Right kidney (tissue), 1 donor: ENCODE data around the gene ACSS2.
A peak's percentile ranks its signal among the peaks of the same experiment; 100 is the strongest.
"Not testable (repeated sequence)": the region's sequence is repeated elsewhere in the genome, so short reads cannot be mapped to it uniquely, and the experiment has no call there.

Source experiments
- DNase-seq: peaks from one replicate; pipeline ENCODE4 v3.0.0-alpha.2; 2016

The ACSS2 gene

DNA sequence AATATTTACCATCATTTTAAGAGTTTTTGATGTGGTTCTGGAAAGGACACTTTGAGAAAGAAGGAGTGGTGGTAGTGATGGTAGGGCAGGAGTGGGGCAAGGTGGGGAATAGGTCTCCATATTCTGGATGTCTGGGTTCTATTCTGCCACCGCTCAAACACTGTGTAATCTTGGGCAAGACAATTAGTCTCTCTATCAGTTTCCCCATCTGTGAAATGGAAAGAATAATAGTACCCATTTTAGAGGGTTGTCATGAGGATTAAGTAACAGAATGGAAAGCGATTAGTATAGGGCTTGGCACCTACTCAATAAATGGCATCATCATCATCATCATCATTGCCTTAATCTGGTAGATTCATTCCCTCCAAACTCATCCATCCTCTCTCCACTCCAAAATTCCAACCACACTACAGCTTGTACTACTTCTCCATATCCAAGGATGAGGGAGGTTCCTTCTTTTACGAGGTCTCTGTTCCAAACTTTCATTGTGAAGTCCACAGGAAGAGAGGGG, 2.8 kb upstream of the ACSS2 start:
- DNase-seq = peak; percentile 7

DNA sequence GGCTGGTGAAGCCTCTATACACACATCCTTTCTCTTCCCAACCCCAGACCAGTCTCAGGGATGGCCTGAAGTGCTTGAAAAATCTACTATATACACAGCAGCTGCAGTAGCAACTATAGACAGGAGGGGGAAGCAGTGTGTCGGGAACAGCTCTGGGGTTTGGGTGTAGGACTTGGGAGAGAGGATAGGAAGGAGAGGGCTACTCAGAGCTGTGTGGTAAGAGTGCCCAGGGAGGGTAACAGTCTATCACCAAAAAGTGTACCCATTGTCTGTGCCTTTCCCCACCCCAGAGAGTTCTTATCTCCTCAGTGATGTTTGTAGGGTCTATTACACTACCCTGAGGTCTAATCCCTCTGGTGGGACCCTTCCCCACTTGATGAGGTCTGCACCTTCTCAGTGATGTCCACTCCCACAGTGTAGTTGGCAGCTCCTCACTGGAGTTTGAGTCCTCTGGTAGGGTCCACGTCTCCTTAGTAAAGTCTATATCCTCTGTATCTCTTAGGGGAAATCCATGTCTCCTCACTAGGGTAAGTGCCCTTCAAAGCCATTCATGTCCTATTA, 2.2 kb upstream of the ACSS2 start:
- peak; percentile 53 for DNase-seq

DNA sequence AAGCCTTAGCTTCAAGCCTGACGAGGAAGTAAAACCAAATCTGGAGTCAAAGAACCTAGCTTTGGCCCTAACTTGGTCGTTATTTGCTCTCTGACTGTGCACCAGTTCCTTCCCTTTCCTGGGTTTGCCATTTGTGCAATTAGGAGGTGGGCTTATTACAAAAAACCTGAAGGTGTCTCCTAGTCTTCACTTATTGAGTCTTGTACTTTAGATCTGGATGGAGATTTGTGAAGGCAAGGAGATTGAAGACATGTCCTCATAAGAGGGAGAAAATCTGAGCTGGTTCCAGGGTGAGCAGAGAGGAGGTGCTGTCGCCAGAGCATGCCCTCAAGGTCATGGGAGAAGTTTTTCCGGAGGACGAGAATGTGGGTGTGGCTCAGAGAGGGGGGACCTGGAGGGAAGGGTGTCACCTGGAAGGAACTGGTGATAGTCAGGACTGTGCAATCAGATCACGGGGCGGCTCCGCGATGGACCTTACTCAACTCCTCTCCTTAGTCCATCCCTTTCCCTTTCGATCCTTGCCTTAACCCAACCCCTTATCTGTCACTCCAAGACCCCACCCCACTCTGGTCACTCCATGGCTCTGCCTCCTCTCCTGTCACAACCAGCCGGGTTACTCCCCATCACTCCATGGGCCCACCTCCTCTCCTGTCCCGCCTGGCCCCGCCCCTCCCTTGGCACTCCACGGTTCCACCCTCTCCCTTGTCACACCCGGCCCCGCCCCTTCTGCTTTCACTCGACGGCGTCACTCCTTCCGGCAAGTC, 588 bp upstream of the ACSS2 start:
- peak; percentile 79 for DNase-seq

DNA sequence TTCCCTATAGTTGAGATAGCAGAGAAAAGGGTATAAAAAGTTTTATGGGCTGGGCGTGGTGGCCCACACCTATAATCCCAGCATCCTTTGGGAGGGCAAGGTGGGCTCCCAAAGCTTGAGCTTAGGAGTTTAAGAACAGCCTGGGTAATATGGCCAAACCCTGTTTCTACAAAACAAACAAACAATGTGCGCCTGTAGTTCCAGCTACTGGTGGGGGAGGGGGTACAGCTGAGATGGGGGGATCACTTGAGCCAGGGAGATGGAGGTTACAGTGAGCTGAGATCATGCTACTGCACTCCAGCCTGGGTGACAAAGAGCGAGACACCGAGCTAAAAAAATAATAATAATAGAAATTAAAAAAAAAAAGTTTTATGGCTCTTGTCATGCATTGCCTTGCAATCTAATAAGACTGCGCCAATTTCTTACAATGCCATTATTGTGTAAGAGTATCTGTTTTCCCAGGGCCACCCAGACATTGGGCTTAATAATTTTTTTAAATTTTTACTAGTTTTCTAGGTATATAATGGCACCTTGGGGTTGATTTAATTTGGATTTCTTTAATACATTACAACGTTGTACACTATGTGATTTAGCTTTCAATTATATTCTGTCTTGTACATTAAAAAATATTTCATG, 3.9 kb downstream of the ACSS2 start:
- DNase-seq = no peak

DNA sequence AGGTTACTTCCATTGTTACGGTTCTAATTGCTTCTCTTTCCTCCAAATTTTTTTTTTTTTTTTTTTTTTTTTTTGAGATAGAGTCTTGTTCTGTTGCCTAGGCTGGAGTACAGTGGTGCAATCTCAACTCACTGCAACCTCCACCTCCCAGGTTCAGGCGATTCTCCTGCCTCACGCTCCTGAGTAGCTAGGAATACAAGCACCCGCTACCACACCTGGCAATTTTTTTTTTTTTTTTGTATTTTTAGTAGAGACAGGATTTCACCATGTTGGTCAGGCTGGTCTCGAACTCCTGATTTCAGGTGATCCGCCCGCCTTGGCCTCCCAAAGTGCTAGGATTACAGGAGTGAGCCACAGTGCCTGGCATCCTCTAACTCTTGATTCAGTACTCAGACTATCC, 4.6 kb downstream of the ACSS2 start:
- DNase-seq = not testable (repeated sequence)

DNA sequence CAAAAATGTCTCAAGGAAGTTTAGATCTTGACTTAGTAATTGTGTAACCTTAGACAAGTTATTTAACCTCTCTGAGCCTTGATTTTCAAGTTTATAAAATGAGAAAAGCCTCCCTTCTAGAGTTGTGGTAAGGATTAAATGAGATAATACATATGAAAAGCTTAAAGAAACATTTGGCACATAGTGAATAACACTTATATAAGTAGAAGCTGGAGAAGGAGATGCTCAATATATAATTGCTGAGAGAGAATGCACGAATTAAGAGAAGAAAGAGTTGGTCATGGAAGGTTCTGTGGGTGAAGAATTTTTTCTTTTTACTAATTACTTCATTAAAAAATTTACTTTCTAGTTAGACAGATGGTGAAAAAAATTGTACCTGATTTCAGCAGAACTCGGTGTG, 5.3 kb downstream of the ACSS2 start:
- DNase-seq = no peak

DNA sequence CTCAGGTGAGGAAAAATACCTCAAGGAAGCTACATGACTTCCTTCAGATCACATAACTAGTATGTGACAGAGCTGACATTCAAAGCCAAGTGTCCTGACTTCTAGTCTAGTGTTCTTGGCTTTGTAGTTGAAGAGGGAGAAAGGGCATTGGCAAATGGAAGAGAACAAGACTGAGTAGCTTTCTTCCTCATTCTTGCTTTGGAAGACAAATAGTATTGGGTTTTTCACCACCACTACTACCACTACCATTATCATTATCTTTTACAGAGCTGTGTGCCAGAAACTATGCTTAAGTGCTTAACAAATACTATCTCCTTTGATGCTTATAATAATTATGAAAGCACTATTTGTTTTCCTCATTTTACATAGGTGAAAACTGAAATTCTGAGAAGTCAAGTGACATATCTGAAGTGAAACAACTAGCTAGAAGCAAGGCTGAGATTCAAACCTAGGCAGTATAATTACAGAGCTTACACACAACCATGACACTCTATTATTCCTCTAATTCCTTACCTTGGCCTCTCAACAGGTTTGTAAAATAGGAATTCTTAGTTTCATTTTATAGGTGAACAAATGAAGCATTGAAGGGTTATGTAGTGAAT, 6.8 kb downstream of the ACSS2 start:
- DNase-seq = no peak

DNA sequence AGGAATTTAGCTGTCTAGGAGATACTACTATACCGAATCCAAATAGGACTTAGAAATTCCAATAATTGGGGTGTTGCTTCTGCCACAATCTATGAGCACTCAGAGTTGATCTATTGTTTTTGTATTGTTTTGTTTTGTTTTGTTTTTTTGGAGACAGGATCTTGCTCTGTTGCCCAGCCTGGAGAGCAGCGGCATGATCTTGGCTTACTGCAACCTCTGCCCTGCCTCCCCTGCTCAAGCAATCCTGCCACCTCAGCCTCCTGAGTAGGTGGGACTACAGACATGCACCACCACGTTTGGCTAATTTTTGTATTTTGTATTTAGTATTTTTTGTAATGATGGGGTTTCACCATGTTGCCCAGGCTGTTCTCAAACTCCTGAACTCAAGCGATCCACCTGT, 7.4 kb downstream of the ACSS2 start:
- no peak for DNase-seq

DNA sequence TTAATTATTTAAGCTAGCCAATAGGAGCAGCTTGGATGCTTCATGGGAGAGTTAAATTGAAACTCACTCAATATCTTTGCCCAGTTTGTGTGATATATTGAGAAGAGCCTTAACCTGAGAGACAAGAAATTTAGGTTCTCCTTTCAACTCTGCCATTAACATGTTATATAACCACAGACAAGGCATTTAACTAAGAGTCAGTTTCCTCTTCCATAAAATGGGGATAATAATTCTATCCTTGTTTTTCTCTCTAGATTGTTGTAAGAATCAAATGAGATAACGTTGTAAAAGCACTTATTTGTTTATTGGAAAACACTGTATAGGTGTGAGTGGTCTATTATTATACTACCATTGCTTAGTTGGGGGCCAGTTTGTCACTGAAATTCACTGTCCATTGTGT, 7.8 kb downstream of the ACSS2 start:
- no peak for DNase-seq

DNA sequence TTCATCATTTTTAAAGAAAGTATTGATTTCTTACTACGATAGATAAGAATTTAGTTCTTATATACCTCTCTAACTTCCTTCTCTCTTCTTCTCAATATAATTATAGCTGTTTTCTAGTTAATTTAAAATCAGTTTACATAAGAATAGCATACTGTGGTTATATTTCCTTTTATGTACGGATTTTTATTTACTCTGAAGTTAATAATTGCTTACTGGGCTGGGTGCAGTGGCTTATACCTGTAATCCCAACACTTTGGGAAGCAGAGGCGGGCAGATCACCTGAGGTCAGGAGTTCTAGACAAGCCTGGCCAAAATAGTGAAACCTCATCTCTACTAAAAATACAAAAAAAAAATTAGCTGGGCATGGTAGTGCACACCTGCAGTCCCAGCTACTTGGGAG, 9.7 kb downstream of the ACSS2 start:
- no peak for DNase-seq

DNA sequence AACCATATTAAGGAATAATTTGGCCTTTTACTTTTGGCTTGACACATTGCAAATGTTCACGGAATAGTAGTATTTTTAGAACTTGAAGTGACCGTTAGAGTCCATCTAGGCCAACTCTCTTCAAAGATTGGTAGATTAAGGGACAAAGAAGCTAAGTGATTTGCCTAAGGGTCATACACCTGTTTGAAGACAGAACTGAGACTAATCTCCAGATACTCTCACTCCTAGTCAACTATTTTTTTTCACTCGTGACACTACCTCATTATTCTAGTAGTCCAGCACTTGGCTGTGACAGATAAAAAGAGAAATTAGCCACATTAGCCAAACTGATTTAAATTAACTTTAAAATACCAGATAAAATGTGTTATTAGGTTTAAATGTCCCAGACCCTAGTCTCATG, 10.6 kb downstream of the ACSS2 start:
- no peak for DNase-seq

DNA sequence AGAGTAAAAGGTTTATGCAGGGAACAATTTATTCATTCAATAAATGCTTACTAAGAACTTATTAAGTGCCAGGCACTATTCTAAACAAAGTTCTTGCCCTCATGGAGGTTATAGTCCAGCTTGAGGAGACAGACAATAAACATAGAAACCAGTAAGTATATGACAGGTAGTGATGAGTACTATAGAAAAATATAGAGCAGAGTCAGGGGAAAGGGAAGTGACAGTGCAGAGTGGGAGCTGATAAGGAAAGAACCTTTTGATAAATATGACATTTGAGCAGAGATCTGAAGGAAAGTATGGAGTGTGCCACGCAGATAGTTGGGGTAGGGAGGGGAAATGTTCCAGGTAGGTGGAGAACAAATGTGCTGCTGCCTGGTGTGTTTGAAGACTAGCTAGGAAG, 12.1 kb downstream of the ACSS2 start:
- no peak for DNase-seq

DNA sequence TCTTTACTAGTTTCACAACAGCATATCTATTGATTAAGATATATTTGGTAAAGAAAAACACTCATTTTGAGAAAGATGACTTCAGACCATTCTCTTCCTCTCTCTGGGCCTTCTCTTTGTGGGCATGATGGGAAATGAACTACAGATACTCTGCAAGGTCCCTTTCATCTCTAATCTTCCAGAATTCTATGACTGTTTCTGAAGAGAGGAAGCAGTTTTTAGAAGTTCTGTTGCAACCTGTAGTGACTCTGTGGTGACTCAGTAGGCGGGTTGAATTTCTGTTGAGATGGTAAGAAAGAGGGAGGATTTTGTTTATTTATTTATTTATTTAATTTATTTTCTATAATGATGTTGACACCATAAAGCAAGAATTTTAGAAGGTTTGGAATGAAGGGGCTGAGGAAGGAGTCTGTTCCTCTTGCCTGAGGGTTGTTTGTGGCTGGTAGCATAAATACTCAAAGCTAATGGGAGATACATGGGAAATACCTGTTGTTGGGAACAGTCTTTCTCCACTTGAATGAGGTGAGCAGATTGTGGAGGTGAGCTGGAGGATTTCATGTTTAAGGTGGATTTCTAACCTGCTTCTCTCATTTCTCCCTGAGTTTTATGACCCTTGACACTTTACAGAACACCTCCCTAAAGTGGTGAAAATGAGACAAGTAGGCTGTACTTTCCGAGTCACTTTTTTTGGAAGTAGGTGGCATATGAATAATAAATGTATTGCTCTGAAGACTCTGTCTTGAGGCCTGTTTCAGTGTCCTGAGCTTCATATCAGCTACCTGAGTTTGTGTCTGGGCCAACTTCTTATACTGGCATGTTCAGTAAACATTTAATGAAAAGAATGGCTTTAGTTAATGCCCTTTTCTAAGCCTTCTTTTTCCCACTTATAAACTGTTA, 15.0 kb downstream of the ACSS2 start:
- DNase-seq = no peak

DNA sequence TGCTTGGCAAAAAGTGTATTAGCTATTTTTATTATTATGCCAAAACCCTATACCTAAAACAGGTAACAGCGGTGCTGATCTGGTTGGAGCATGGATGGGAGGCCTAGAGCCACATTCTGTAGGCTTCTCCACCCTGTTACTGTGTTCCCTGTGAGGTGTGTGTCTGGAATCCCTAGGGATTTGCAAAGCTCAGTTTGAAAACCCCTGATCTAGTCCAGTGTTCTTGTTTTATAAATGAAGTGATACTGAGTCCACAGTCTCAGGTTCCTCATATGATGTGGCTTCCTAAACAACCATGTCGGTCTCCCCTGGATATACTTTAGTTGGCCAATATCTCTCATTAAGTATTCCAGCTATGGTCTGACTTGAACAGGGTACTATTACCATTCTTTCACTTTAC, 16.3 kb downstream of the ACSS2 start:
- no peak for DNase-seq

DNA sequence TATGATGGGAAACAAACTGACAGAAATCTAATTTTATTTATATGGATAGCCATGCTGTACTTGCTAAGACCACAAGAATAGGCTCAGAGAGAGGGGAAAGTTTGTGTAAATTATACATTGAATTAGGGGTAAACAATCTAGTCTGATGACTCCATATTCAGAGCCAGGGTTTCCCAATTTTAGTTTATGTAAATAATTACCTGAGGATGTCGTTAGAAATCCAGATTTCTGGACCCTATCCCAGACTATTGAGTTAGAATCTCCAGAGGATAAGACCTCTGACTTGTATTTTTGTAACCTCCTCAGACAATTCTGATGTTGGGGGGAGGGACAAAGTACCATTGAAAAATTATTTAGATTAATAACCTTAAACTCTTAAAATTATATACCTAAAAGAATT, 18.3 kb downstream of the ACSS2 start:
- no peak for DNase-seq

DNA sequence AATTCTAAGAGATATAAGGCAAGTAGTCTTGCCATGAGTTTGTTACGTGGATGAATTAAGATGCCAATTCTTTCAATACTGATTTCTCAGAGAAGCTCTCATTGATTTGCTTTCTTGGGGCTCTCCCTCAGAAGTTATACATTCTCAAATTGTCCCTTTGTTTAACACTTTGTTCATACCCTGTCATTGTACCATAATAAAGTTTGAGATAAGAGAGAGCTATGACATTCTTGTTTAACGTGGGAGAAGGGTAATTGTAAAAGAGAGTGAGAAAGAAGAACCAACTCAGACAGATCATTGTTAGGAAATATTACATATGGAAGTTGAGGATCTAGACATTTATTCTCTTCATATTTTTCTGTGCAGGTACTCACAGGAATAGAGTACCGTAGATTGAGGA, 19.1 kb downstream of the ACSS2 start:
- no peak for DNase-seq

DNA sequence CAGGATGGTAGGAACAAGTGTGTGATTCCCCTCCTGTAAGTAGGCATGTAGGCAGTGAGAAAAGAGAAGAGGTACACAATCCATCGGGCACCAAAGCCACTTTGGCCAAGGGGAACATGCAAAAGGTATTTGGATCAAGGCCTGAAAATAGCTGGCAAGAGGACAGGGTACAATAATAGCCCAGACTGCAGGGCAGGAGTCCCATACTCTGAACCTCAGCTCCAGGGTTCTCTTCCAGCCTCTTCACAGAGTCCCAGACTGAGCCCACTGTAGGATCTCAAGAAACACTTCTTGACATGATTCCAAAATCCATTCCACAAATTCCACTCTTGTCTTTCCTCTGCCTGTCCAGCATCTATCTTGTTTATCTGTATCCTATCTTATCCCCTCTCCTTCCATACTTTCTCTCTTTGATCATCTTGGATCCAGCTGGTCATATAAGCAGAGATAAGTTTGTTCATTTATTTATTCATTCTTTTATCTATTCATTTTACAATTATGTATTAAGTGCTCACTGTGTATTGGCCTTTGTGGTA, 19.7 kb downstream of the ACSS2 start:
- DNase-seq = no peak

DNA sequence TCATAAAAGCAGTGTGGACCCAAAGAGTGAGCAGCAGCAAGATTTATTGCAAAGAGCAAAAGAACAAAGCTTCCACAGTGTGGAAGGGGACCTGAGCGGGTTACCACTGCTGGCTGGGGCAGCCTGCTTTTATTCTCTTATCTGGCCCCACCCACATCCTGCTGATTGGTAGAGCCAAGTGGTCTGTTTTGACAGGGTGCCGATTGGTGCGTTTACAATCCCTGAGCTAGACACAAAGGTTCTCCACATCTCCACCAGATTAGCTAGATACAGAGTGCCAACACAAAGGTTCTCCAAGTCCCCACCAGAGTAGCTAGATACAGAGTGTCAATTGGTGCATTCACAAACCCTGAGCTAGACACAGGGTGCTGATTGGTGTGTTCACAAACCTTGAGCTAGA, 21.7 kb downstream of the ACSS2 start:
- DNase-seq = not testable (repeated sequence)

DNA sequence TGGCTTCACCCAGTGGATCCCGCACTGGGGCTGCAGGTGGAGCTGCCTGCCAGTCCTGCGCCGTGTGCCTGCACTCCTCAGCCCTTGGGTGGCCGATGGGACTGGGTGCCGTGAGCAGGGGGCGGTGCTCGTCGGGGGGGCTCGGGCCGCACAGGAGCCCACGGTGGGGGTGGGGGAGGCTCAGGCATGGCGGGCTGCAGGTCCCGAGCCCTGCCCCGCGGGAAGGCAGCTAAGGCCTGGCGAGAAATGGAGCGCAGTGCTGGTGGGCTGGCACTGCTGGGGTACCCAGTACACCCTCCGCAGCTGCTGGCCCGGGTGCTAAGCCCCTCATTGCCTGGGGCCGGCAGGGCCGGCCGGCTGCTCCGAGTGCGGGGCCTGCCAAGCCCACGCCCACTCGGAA, 22.3 kb downstream of the ACSS2 start:
- DNase-seq = not testable (repeated sequence)

DNA sequence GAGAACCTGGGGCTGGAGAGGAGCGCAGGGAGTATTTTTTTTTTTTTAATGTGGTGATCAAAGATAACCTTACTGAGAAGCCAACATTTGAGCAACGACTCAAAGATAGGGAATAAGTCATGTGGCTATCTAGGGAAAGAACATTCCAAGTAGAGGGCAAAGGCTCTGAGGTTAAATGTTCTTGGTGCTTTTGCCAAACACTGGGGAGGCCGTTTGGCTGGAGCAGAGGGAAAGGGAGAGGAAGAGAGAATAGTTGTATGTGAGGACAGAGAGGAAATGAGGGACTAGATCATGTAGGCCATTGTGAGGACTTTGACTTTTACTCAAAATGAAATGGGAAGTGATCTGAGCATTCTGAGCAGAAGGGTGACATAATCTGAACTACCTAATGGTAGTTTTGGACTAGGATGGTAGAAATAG, 27.8 kb downstream of the ACSS2 start:
- no peak for DNase-seq

DNA sequence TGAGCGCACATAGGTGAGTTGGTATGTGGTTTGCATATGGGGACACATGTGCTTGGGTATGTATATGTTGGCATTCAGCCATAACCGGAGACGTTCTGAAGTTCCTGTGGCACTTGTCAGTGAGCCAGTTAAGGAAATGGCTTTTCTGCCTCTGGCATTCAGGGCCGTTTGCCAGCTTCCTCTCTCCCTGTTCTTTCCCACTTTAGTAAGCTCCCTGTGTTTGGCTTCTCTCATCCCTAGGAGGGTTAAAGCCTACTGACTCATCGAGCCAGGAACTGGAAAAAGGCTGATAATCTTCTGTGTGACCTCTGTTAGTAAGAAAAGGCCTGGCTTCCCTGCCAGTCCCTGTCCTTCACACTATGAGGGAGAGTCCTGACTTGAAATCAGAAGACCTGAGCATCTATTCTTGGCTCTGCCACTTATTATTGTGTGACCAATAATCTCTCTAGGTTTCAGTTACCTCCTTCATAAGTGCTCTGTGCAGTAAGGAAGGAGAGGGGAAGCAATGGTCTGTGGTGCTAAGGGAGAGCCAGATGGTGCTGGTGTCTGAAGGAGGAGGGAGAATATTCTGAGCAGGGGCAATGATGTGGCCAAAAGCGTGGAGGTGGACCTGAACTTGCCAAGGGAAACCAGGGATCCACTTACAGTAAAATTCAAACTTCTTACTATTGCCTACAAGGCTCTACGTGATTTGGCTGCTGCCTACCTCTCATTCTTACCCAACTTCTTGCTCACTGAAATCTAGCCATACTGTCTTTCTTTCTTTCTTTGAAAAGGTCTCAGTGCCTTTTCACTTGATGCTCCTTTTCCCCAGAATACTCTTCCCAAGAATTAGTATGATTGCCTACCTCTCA, 31.4 kb downstream of the ACSS2 start:
- DNase-seq = no peak
